ENCODE measurements around the gene RIMBP3C.

RIMBP3C gene

GRCh38 chr22:21592422-21592821 lies 41.2 kb upstream of the RIMBP3C start:
- DNase-seq (ENCODE audit: extremely low spot score) = no peak
- ChIA-PET CTCF (interaction anchor here (1.3 to 1.8 kb wide), 3 partner anchors 9 to 37 kb away, joined by 3 to 7 read pairs (median 4); partner anchors contain the start of gene YDJC), POLR2A (no interaction called here)
- TF ChIP-seq CTCF (IDR thresholded peaks at IDR 0.05; ENCODE audit: control extremely low read depth, extremely low read depth, low read depth, missing control alignments) = no peak

- ChIA-PET POLR2A (no interaction called here), CTCF (interaction anchor here (1.4 to 1.8 kb wide), 2 partner anchors 8 to 38 kb away, joined by 4 to 7 read pairs; partner anchors contain the start of gene YDJC)
- DNase-seq (ENCODE audit: extremely low spot score) = no peak
- TF ChIP-seq CTCF (IDR thresholded peaks at IDR 0.05; ENCODE audit: control extremely low read depth, extremely low read depth, low read depth, missing control alignments) = no peak
Observed at GRCh38 chr22:21591695-21592094, 40.4 kb upstream of the RIMBP3C start.

- POLR2A ChIA-PET = no interaction called here
- TF ChIP-seq CTCF (IDR thresholded peaks at IDR 0.05; ENCODE audit: control extremely low read depth, extremely low read depth, low read depth, missing control alignments) = no peak
- CTCF ChIA-PET = no interaction called here
- DNase-seq (ENCODE audit: extremely low spot score) = no peak
Observed at GRCh38 chr22:21590809-21591641, 39.8 kb upstream of the RIMBP3C start.

- no peak for DNase-seq (ENCODE audit: extremely low spot score)
- ChIA-PET CTCF (interaction anchor here (1.0 kb wide), 1 partner anchor 54 kb away, joined by 3 read pairs; no protein-coding TSS in a partner anchor), POLR2A (no interaction called here)
- no peak for TF ChIP-seq CTCF (IDR thresholded peaks at IDR 0.05; ENCODE audit: control extremely low read depth, extremely low read depth, low read depth, missing control alignments)
Observed at GRCh38 chr22:21589396-21589795, 38.1 kb upstream of the RIMBP3C start.

GRCh38 chr22:21587803-21588611 lies 36.7 kb upstream of the RIMBP3C start:
- ChIA-PET CTCF (interaction anchor here (1.2 to 2.4 kb wide), 9 partner anchors 9 to 59 kb away, joined by 3 to 16 read pairs (median 4); partner anchors contain the start of gene YDJC), POLR2A (interaction anchor here (0.7 to 1.2 kb wide), 6 partner anchors 8 to 810 kb away, joined by 3 to 8 read pairs (median 4); no protein-coding TSS in a partner anchor)
- no peak for TF ChIP-seq CTCF (IDR thresholded peaks at IDR 0.05; ENCODE audit: control extremely low read depth, extremely low read depth, low read depth, missing control alignments)
- DNase-seq (ENCODE audit: extremely low spot score) = peak; percentile 84

GRCh38 chr22:21585389-21585788 lies 34.1 kb upstream of the RIMBP3C start:
- DNase-seq (ENCODE audit: extremely low spot score) = no peak
- ChIA-PET CTCF (no interaction called here), POLR2A (interaction anchor here (0.6 kb wide), 1 partner anchor 19 kb away, joined by 3 read pairs; no protein-coding TSS in a partner anchor)

More at GRCh38 chr22:21585389-21585788, 34.1 kb upstream of the RIMBP3C start:
- TF ChIP-seq CTCF (IDR thresholded peaks at IDR 0.05; ENCODE audit: control extremely low read depth, extremely low read depth, low read depth, missing control alignments) = no peak

All from GM10248 (cell line).